OCI-LY7 (cell line): ENCODE data around the gene SHF.

Experiments used
- CTCF ChIP-seq: fragments of 200-600 bp; sonication (generic); conservative IDR thresholded peaks from 2 replicates; pipeline ENCODE4 v1.5.1; 2014; ENCODE audit warnings: mild to moderate bottlenecking, antibody characterized with exemption, low read length, moderate library complexity, mixed read lengths
- EZH2phosphoT487 ChIP-seq: fragments of 200-600 bp; sonication (generic); IDR thresholded peaks from 2 replicates; pipeline ENCODE4 v1.6.1; 2018; ENCODE audit warnings: low read depth, borderline replicate concordance, mild to moderate bottlenecking, mixed run types, antibody characterized with exemption, low read length, moderate library complexity, mixed read lengths

GRCh38 chr15:45147606-45148005, 40.2 kb downstream of the SHF start:
- TF ChIP-seq CTCF (no peak), EZH2phosphoT487 (no peak)
